Ovary (tissue), 9 donors: ENCODE measurements around the gene EPHB1. TPM values are rescaled to one million over a fixed set of nuclear protein-coding genes. Genes with fewer than 3 reads are reported as not detected.

Experiments used
- DNase-seq, 5 donors: peaks; one replicate each; pipeline ENCODE4 v3.0.0-alpha.2; 2019 to 2020
- H3K27ac ChIP-seq, 2 donors: fragments of 200-600 bp; one replicate each; pipeline versions ENCODE4 v1.5.1 to v1.8.0; 2019 to 2022
- H3K27me3 ChIP-seq: fragments of 200-600 bp; one replicate; pipeline ENCODE4 v1.8.0; 2022
- H3K36me3 ChIP-seq: fragments of 200-600 bp; sonication (generic); one replicate; pipeline ENCODE4 v1.5.1; 2019
- H3K4me1 ChIP-seq: one replicate; pipeline ENCODE4 v1.8.1; 2013; ENCODE audit warnings: mild to moderate bottlenecking, moderate library complexity; ENCODE audit not compliant: insufficient read depth
- H3K4me3 ChIP-seq: fragments of 200-600 bp; sonication (generic); one replicate; pipeline ENCODE4 v1.5.1; 2017
- H3K9me3 ChIP-seq, 2 donors: fragments of 200-600 bp in 1 of 2; sonication (generic) in 1 of 2; one replicate each; pipeline versions ENCODE4 v1.5.1 to v1.8.1; 2013 to 2019; ENCODE audit warnings: mild to moderate bottlenecking in 1 of 2, moderate library complexity in 1 of 2
- CTCF ChIP-seq, 3 donors: fragments of 450-650 bp in 2 of 3; fragments of 200-600 bp in 1 of 3; IDR thresholded peaks; one replicate each; pipeline versions ENCODE4 v1.5.1 to v1.8.0; 2016 to 2022; ENCODE audit warnings: antibody characterized with exemption in 3 of 3, mild to moderate bottlenecking in 1 of 3
- EP300 ChIP-seq: sonication (generic); formaldehyde crosslinking; IDR thresholded peaks from one replicate; pipeline ENCODE4 v1.6.1; 2017; ENCODE audit warnings: antibody characterized with exemption
- POLR2A ChIP-seq: fragments of 450-650 bp; IDR thresholded peaks from one replicate; pipeline ENCODE4 v1.6.1; 2017; ENCODE audit warnings: antibody characterized with exemption, mild to moderate bottlenecking, moderate library complexity
- WGBS, 3 donors: extraction: QIAGEN DNeasy Blood & Tissue Kit in 1 of 3; methylation state at CpG; one replicate each; pipeline versions ENCODE4 v1.1.5 to v1.1.7; 2013 to 2017; 5-methylcytosine and 5-hydroxymethylcytosine counted together
- intact Hi-C, 4 donors: fragments of 100-400 bp; cut with DNase I; formaldehyde crosslinking; loops; one replicate each; pipeline versions ENCODE4 v1.11.0 to v1.15.1; 2022 to 2023
- polyA plus RNA-seq, 2 donors: library from polyadenylated mRNA; stranded (reverse); fragments of 200-250 nt in 1 of 2; fragments of 350-450 nt in 1 of 2; fragmentation: Illumina TruSeq in 1 of 2; extraction: RNeasy Lipid Tissue Mini Kit (QIAGEN cat#74804) in 1 of 2; gene quantifications; one replicate each; pipeline ENCODE4 v1.2.3, GENCODE V29; 2013 to 2014
- total RNA-seq, 7 donors: library from RNA; depleted of rRNA in 2 of 7; stranded (reverse); fragments of >200 nt in 2 of 7; fragmentation: NEBNext Ultra II Directional in 3 of 7; extraction: Animal tissue kit (Norgen Biotek cat#: 25700) in 3 of 7; gene quantifications; one replicate each; pipeline versions ENCODE4 v1.1.0 to v1.2.4, GENCODE V29; 2016 to 2023
- donor health status: DM: no; HTN: no; CAD: no; lungs with moderate emphysema.
- donor health status: DM: no; HTN: no; CAD: no.
- donor health status: Bipolar disorder and iron deficiency.
- donor health status: DM: yes; HTN: yes; CAD: no.
- donor health status: DM: no; HTN: no; CAD: no.
- donor health status: DM: yes; HTN: yes; CAD: no.

Gene EPHB1
- total and polyA plus RNA-seq, 9 donors: 0.25 to 2.7 (median 1.0) TPM

- Histone ChIP-seq H3K9me3 (no peaks in the 10 kb centered on the region), H3K4me3 (no peak overlapping the region), H3K27me3 (no peaks in the 10 kb centered on the region), H3K36me3 (no peaks in the 10 kb centered on the region), H3K27ac (no peak overlapping the region), H3K4me1 (no peaks in the 10 kb centered on the region)
- intact Hi-C loops: no loop called here
- no peak for DNase-seq
- TF ChIP-seq POLR2A (no peak), CTCF (IDR thresholded peaks at IDR 0.05) (no peak), EP300 (no peak)
- 40 to 51% (median 41%) methylated on average over 10 of the region's 10 CpGs for WGBS, 3 donors
Observed at GRCh38 chr3:134874737-134875413, 79.8 kb downstream of the EPHB1 start.

GRCh38 chr3:134876836-134877235, 81.8 kb downstream of the EPHB1 start:
- no peak for DNase-seq
- no peaks in the 10 kb centered on the region for H3K4me1 ChIP-seq
- H3K27me3 ChIP-seq: no peaks in the 10 kb centered on the region
- TF ChIP-seq CTCF (IDR thresholded peaks at IDR 0.05) (no peak), EP300 (no peak), POLR2A (no peak)
- no peaks in the 10 kb centered on the region for H3K36me3 ChIP-seq
- WGBS, 3 donors: 85 to 87% (median 86%) methylated on average over 2 of the region's 2 CpGs
- intact Hi-C loops: no loop called here
- no peak overlapping the region for H3K27ac ChIP-seq
- H3K9me3 ChIP-seq: no peaks in the 10 kb centered on the region
- no peak overlapping the region for H3K4me3 ChIP-seq

GRCh38 chr3:134877788-134878187, 82.7 kb downstream of the EPHB1 start:
- H3K36me3 ChIP-seq: no peaks in the 10 kb centered on the region
- H3K27ac ChIP-seq: no peak overlapping the region
- no peaks in the 10 kb centered on the region for H3K9me3 ChIP-seq
- intact Hi-C loops: no loop called here
- no peaks in the 10 kb centered on the region for H3K4me1 ChIP-seq
- no peak overlapping the region for H3K4me3 ChIP-seq
- DNase-seq: no peak
- H3K27me3 ChIP-seq: no peaks in the 10 kb centered on the region
- 54 to 63% (median 58%) methylated on average over 5 of the region's 5 CpGs for WGBS, 3 donors
- TF ChIP-seq EP300 (no peak), CTCF (IDR thresholded peaks at IDR 0.05) (no peak), POLR2A (no peak)

- DNase-seq: no peak
- H3K36me3 ChIP-seq: no peaks in the 10 kb centered on the region
- H3K4me1 ChIP-seq: no peaks in the 10 kb centered on the region
- H3K27ac ChIP-seq: no peak overlapping the region
- WGBS, 3 donors: 19 to 43% (median 40%) methylated on average over 1 of the region's 1 CpG
- H3K9me3 ChIP-seq: no peaks in the 10 kb centered on the region
- intact Hi-C loops: no loop called here
- TF ChIP-seq POLR2A (no peak), CTCF (IDR thresholded peaks at IDR 0.05) (no peak), EP300 (no peak)
- H3K27me3 ChIP-seq: no peaks in the 10 kb centered on the region
- H3K4me3 ChIP-seq: no peak overlapping the region
Observed at GRCh38 chr3:134879990-134880389, 84.9 kb downstream of the EPHB1 start.
